Stimulated activated naive CD4-positive, alpha-beta T cell treated with Interleukin-2 at 50 U/mL for 16 hours (primary cell): ENCODE measurements around the gene PSMB10.

ENCODE experiments used
- DNase-seq: peaks from one replicate; lab custom pipeline; 2025; lab: John Stamatoyannopoulos, UW

Gene PSMB10

GRCh38 chr16:67963662-67964321 is 27.1 kb upstream of the PSMB10 start:
- no peak for DNase-seq

GRCh38 chr16:67963292-67963661 is 26.6 kb upstream of the PSMB10 start:
- DNase-seq, result no peak

DNA sequence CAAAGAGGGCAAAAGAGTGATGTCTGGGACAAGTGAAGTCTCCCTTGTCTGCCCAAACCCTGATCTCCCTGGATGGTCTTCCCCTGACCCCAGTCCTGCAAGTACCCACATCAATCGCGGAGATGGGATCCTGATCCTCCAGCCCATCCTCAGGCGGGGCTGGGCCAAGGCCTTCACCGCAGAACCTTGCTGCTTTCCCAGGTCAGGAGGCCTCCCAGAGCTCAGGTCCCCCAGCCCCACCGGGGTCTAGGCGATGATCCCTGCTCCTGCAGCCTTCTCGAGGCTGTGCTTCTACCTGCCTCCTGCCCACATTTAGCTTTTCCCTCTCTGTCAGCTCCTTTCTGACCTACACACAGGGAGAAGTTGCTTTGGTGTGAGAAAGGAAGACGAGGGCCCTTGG is 25.5 kb upstream of the PSMB10 start:
- no peak for DNase-seq

GRCh38 chr16:67961551-67961957 is 24.9 kb upstream of the PSMB10 start:
- no peak for DNase-seq

DNA sequence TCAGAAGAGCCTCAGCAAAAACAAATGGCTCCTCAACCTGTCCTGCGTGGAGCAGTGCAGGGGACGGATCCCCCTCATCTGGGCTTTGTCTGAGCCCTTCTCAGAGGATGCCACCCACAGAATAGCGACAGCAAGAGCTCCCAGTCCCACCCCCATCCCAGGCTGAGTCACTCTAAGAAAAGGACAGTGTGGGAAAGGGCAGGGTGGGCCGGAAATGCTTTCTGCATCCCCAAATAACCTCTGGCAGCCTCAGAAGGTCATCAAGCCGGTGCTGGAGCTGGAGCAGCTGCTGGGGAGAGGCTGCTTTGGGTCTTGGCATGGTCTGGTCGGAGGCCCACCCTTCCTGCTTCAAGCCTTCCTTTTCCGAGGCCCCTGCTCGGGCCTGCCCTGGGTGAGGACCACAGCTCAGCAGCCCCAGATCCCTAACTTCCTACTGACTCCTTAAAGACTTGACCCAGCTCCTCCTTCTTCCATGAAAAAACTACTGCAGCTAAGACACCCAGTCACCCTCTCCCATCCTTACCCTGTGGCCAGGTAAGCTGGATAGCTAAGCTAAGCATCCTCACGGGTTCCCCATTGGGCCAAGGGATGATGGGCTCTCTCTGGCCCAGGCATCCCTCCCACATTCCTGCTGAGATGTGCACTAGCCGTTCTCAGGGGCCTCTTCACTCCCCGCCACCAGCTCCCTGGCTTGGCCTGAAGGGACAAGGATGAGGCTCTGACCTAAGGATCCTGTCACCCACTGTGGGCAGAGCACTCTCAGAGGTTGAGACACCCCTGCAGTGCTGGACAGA is 23.1 kb upstream of the PSMB10 start:
- no peak for DNase-seq

GRCh38 chr16:67957622-67958021 is 21.0 kb upstream of the PSMB10 start:
- DNase-seq, result no peak

DNA sequence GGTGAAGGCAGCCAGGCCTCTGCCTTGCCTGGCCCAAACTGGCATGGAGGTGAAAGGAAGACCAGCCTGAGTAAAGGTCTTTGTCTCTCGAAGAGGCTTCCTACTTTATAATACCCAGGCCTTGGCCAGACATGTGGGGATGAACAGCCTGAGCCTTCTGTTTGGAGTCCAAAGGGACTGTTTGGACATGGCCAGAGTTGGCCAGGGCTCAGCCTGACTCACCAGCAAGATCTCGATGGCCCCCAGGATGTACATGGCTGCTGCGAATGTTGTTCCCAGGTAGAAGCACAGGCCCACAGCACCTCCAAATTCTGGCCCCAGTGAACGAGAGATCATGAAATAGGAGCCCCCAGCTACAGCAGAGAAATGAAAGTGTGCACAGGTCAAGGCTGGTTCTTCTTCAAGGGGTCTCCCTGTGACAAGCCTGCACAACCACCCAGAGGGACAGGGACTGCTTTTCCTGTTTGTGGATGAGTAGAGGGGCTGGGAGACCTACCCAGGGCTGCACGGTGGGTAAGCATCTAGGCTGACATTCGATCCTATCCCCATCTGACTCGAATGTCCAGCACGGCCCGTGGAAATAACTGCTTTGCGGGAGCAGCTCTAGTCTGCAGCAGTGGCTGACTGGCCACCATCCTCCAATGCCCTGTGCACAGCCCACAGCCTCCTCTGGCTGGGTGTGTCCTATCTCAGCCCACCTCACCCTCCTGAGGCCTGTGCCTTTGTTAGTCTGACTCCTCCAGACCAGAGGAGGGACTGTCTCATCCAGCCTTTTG is 18.0 kb upstream of the PSMB10 start:
- no peak for DNase-seq

- no peak for DNase-seq
Observed at GRCh38 chr16:67953641-67954375, 17.2 kb upstream of the PSMB10 start.

DNA sequence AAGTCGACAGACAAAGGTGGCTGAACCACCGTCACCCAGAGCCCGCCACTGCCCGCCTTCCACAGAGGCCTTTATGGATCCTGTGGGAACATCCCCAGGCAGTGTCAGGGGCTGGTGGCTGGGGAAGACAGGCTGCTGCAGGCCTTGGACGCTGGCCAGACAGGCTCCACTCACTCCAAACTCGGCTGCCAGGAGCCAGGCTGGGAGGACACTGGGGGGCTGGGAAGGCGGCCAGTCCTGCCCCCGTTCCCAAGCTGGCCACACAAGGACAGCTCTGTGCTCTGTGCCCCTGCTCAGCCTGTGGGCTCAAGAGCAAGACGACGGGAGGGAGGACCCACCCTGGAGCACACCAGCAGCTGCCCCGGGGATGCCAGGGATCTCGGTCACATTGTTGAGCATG is 14.8 kb upstream of the PSMB10 start:
- no peak for DNase-seq

DNA sequence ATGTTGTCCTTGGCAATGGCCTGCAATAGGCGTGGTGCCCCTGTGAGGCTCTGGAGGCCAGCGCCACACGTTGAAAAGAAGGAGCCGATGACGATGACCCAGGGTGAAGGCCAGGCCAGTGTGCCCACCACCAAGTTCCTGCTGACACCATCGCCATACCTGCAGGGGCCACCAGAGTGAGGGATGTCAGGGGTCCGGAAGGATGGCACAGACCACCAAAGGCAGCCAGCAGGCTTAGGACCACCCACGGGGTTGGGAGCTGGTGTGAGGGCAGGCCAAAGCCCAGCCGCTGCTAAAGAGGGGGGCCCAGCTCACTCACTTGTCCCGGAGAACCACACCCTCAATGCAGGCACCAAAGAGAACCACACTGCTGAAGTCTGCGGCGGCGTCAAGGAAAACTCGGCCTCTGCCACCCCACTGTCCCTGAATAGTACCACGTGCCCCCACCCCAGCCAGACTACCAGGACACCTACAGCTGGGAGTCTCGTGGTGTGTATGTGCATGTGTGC is 13.7 kb upstream of the PSMB10 start:
- no peak for DNase-seq

DNA sequence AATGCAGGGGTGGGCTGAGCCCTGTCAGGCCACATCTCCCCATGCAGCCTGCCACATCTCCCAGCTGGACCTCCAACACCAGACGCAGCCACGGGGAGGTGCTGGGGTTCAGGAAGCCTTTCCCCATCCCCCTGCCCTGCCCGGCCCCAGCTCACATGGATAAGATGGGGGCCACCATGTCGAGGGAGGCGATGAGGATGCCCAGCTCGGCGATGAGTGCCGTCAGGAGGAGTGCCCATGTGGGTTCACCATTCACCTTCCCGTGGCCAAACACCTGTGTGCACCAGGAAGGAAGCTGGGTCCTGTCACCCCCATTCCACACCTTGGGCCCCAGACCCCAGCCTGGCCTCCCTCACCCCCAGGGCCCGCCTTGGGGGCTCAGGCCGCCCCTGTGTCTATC is 13.0 kb upstream of the PSMB10 start:
- DNase-seq, result no peak

- DNase-seq, result no peak
Observed at GRCh38 chr16:67948015-67948414, 11.4 kb upstream of the PSMB10 start.

- no peak for DNase-seq
Observed at GRCh38 chr16:67946966-67947558, 10.4 kb upstream of the PSMB10 start.

DNA sequence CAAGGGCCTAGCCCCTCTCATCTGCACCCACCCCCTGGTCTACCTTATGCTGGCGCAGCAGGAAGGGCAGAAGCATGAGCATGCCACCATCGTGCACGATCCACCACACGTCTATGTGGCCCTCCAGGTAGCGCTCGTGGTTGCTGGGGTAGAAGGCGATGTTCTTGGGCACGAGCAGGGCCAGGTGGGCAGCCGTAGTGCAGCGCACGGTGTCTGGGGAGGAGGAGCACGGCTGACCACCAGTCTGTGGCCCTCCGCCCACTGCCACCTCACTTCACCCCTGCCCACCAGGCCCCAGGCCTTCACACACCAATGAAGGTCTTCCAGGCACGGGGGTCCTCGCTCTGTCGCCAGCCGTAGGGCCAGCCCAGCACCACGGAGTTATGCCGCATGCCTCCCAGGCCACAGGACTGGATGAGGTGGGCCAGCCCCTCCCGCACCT is 9.5 kb upstream of the PSMB10 start:
- no peak for DNase-seq

GRCh38 chr16:67945392-67945933 is 8.8 kb upstream of the PSMB10 start:
- no peak for DNase-seq

GRCh38 chr16:67944690-67945391 is 8.2 kb upstream of the PSMB10 start:
- DNase-seq, result no peak

DNA sequence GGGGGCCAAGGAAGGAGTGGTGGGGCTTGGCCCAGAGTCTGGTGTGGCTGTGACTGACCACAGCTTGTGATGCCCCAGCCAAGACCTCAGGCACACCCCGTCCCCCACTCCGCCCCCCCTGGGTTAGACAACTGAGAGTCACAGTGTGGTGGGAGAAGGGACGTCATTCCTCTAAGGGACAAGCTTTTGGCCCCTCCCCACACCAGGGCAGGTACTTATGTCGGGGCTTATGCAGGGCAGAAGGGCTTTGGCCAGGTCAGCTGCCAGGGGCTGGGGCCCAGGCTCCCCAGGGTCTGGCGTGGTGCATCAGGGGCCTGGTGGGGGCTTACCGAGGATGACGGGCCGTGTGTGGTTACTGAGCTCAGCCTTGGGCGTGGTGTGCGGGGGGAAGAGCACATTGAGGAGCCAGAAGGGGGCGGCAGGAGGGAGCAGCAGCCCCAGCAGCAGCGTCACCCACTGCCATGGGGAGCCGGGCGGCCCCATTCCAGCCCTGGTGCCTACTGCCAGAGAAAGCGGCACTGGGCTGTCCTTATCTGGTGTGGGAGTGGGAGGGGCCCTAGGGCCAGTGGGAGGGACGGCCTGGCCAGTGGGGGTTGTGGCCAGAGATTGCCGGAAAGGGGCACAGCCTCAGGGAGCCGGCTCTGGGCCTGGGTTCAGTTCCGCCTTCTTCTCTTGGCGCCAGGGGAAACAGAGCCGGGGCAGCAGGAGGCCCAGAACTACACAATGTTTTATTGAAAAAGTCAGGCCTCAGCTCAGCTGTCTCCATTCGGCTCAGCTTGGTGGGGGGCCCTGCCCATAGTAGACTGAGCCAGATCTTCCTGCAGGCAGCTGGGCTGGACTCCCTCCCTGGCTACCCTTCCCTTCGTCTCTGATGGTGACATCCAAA is 7.2 kb upstream of the PSMB10 start, which contains the start of gene LCAT:
Gene LCAT, minus strand, starts transcription at position 502 of the 886 bp plus-strand sequence. Its CDS starts 19 bp downstream, at position 483.
- DNase-seq, result no peak

DNA sequence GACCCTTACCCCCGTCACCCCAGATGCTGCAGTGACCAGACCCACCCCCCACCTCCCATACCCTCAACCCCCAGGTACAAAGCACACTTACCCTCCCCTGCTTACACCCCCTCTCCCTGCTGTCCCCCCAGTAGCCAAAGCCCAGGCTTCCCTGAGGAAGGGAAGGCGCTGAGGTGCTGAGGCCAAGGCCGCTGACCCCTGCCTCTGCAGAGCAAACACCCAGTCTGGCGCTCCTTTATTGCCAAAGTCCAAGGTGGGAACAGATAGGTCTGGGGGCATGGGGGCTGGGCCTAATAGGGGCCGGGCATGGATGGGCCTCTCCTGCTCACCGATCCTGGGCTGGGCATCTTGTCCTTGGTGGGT is 6.6 kb upstream of the PSMB10 start:
- no peak for DNase-seq

DNA sequence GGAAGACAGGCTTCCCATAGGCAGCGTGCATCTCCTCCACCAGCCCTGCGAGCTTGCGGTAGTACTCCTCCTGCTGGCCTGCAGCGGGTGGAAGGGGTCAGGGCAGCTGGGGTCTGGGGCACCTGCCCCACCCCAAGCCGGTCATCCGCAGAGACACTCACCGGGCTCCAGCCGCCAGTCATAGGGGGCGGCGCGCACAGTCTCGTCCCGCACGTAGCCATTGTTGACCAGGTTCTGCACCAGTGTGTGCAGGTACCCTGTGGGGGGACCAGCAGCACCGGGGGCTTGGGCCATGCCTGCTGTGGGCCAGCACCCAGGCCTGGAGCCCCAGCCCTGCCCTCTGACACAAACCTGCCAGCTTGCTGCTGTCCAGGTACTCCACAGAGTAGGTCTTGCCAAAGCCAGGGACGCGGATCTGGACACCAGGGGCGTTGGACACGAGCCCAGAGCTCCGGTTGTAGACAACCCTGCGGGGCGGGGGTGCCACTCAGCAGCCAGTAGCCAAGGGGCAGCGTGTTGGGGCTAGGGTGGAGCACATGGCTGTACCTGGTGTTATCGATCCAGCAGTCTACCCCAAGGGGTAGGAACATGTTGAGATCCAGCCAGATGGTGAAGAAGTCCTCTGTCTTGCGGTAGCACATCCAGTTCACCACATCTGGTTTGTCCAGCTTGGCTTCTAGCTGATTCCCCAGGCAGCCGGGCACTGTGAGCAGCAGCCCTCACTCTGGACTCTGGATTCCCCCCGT is 6.0 kb upstream of the PSMB10 start:
- no peak for DNase-seq
